ENCODE data around the gene TERT. TPM values are rescaled to one million over a fixed set of nuclear protein-coding genes. Genes with fewer than 3 reads are reported as not detected.

The TERT gene
- total and polyA plus RNA-seq, 4 donors: 0.06 to 0.50 (median 0.10) TPM; not detected in 1

DNA sequence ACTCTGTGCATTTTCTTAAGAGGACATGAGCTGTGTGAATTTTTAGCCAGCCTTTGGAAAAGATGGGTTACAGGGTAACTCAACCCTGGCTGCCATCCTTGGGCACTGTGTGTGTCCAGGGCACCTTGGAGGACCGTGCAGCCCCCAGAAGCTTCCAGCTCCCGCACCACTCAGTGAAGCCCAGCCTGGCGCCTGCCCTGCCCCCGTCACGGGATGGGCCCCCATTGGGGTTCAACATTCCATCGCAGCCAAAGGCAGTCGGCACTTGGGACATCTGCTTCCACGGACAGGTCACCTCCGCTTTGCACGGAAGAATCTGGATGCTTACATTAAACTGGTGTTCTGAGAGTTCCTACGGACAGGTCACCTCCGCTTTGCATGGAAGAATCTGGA lies 71.6 kb downstream of the TERT start:
- Histone ChIP-seq H3K4me1 (ENCODE audit: control insufficient read depth, insufficient read depth, low read length) (no peaks in the 10 kb centered on the region), H3K9me3 (ENCODE audit: control insufficient read depth, insufficient read depth, low read length) (no peaks in the 10 kb centered on the region), H3K36me3 (ENCODE audit: control insufficient read depth, insufficient read depth, low read length) (no peaks in the 10 kb centered on the region), H3K4me3 (ENCODE audit: low read depth, low read length) (no peak overlapping the region), H3K27me3 (ENCODE audit: control insufficient read depth, insufficient read depth, low read length) (no peaks in the 10 kb centered on the region), H3K27ac (ENCODE audit: low read depth, low read length) (no peak overlapping the region)
- no peak for DNase-seq (ENCODE audit: low read depth in 4 of 6, low spot score in 6 of 6)
- 88% methylated on average over 12 of the region's 12 CpGs for WGBS (ENCODE audit: insufficient coverage)

DNA sequence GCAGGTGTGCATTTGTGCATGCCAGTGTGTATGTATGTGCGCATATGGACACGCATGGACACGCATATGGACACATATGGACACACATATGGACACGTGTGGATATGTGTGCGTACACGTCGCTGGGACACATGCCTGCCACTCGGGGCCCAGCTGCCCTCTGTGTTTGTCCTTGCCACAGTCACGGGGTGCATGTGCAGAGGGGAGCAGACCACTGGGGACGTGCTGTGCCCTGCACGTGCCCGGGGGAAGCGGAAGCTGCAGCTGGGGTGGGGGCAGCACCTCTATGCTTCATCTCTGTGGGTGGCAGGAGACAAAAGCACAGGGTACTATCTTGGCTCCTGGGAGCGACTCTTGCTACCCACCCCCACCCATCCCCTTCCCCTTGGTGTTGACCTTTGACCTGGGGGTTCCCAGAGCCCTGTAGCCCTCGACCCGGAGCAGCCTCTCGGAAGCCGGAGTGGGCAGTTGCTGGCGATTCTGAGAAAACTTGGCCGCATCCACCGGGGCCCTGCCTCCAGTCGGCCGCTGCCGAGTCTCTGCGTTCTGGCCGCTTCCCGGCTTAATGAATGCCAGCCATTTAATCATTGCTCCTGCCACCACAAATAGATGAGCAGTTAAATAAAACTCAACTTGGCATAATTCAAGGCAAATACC lies 72.1 kb downstream of the TERT start:
- Histone ChIP-seq H3K27me3 (ENCODE audit: control insufficient read depth, insufficient read depth, low read length) (no peaks in the 10 kb centered on the region), H3K4me1 (ENCODE audit: control insufficient read depth, insufficient read depth, low read length) (no peaks in the 10 kb centered on the region), H3K4me3 (ENCODE audit: low read depth, low read length) (no peak overlapping the region), H3K36me3 (ENCODE audit: control insufficient read depth, insufficient read depth, low read length) (no peaks in the 10 kb centered on the region), H3K9me3 (ENCODE audit: control insufficient read depth, insufficient read depth, low read length) (no peaks in the 10 kb centered on the region), H3K27ac (ENCODE audit: low read depth, low read length) (no peak overlapping the region)
- WGBS (ENCODE audit: insufficient coverage): 85% methylated on average over 24 of the region's 27 CpGs
- peak in 1 of 6 donors; percentile 9 for DNase-seq (ENCODE audit: low read depth in 4 of 6, low spot score in 6 of 6)

DNA sequence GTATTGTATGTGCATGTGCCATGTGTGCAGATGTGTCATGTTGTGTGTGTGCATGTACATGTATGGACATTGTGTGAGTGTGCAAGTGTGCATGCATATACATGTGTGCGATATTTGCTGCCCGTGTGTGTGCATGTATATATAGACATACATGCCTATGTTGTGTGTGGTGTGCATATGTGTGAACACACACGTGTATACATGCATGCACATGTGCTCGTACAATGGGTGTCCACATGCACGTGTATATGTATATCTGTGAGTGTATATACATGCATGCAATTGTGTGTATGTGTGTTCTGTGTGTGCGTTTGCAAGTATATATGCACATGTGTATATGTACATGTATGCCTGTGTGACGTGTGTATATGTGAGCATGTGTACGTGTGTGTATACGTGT lies 72.7 kb downstream of the TERT start:
- Histone ChIP-seq H3K9me3 (ENCODE audit: control insufficient read depth, insufficient read depth, low read length) (no peaks in the 10 kb centered on the region), H3K4me3 (ENCODE audit: low read depth, low read length) (no peak overlapping the region), H3K27ac (ENCODE audit: low read depth, low read length) (no peak overlapping the region), H3K4me1 (ENCODE audit: control insufficient read depth, insufficient read depth, low read length) (no peaks in the 10 kb centered on the region), H3K36me3 (ENCODE audit: control insufficient read depth, insufficient read depth, low read length) (no peaks in the 10 kb centered on the region), H3K27me3 (ENCODE audit: control insufficient read depth, insufficient read depth, low read length) (no peaks in the 10 kb centered on the region)
- 97% methylated on average over 9 of the region's 9 CpGs for WGBS (ENCODE audit: insufficient coverage)
- no peak for DNase-seq (ENCODE audit: low read depth in 4 of 6, low spot score in 6 of 6)

DNA sequence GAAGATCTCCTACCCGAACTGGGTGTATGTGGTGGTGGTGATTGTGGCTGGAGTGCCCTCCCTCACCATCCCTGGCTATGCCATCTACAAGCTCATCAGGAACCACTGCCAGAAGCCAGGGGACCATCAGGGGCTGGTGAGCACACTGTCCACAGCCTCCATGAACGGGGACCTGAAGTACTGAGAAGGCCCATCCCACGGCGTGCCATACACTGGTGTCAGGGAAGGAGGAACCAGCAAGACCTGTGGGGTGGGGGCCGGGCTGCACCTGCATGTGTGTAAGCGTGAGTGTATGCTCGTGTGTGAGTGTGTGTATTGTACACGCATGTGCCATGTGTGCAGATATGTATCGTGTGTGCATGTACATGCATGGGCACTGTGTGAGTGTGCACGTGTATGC lies 73.1 kb downstream of the TERT start:
- no peak overlapping the region for H3K4me3 ChIP-seq (ENCODE audit: low read depth, low read length)
- DNase-seq (ENCODE audit: low read depth in 4 of 6, low spot score in 6 of 6): no peak
- 94% methylated on average over 9 of the region's 10 CpGs for WGBS (ENCODE audit: insufficient coverage)

DNA sequence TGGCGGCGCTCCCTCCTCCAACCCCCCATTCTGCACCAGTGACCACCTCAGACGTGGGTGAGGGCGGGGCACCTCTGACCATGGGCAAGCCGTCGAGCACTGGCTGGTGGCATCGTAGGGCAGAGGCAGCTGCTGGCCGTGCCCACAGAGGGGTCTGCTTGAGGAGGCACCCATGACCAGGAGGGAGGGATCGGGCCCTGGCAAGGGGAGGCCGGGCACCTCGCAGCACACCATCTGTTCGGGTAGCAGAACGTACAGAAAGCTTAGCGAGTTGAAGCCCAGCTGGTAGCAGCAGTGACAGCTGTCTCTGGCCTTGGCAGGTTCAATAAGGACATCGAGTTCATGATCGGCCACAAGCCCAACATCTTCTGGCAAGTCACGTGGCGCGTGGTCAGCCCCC lies 74.0 kb downstream of the TERT start:
- Histone ChIP-seq H3K9me3 (ENCODE audit: control insufficient read depth, insufficient read depth, low read length) (no peaks in the 10 kb centered on the region), H3K4me3 (ENCODE audit: low read depth, low read length) (no peak overlapping the region), H3K27ac (ENCODE audit: low read depth, low read length) (no peak overlapping the region), H3K4me1 (ENCODE audit: control insufficient read depth, insufficient read depth, low read length) (no peaks in the 10 kb centered on the region), H3K27me3 (ENCODE audit: control insufficient read depth, insufficient read depth, low read length) (no peaks in the 10 kb centered on the region), H3K36me3 (ENCODE audit: control insufficient read depth, insufficient read depth, low read length) (no peaks in the 10 kb centered on the region)
- no peak for DNase-seq (ENCODE audit: low read depth in 4 of 6, low spot score in 6 of 6)
- WGBS (ENCODE audit: insufficient coverage): 89% methylated on average over 17 of the region's 19 CpGs

More for the DNA sequence above, 73.1 kb downstream of the TERT start:
- H3K4me1 ChIP-seq (ENCODE audit: control insufficient read depth, insufficient read depth, low read length): no peaks in the 10 kb centered on the region
- H3K36me3 ChIP-seq (ENCODE audit: control insufficient read depth, insufficient read depth, low read length): no peaks in the 10 kb centered on the region
- no peaks in the 10 kb centered on the region for H3K27me3 ChIP-seq (ENCODE audit: control insufficient read depth, insufficient read depth, low read length)
- no peak overlapping the region for H3K27ac ChIP-seq (ENCODE audit: low read depth, low read length)
- H3K9me3 ChIP-seq (ENCODE audit: control insufficient read depth, insufficient read depth, low read length): no peaks in the 10 kb centered on the region

DNA sequence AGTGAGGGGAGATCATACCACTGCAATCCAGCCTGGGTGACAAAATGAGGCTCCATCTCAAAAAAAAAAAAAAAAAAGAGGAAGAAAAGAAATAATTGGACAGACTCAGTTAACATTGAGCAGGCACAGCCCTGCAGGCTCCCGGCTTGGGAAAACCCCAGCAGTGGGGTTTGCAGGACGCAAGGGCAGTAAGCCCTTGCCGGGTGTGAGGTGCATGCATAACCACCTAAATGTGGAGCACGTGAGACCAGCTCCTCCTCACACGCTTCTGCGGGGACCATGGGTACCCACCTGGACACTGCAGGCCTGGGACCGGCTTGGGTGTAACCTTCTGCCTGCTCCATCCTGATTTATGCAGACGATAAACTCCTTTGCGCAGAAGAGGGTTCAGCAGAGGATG lies 74.5 kb downstream of the TERT start:
- Histone ChIP-seq H3K36me3 (ENCODE audit: control insufficient read depth, insufficient read depth, low read length) (no peaks in the 10 kb centered on the region), H3K4me1 (ENCODE audit: control insufficient read depth, insufficient read depth, low read length) (no peaks in the 10 kb centered on the region), H3K27ac (ENCODE audit: low read depth, low read length) (no peak overlapping the region), H3K4me3 (ENCODE audit: low read depth, low read length) (no peak overlapping the region), H3K9me3 (ENCODE audit: control insufficient read depth, insufficient read depth, low read length) (no peaks in the 10 kb centered on the region), H3K27me3 (ENCODE audit: control insufficient read depth, insufficient read depth, low read length) (no peaks in the 10 kb centered on the region)
- no peak for DNase-seq (ENCODE audit: low read depth in 4 of 6, low spot score in 6 of 6)
- WGBS (ENCODE audit: insufficient coverage): 87% methylated on average over 8 of the region's 9 CpGs

DNA sequence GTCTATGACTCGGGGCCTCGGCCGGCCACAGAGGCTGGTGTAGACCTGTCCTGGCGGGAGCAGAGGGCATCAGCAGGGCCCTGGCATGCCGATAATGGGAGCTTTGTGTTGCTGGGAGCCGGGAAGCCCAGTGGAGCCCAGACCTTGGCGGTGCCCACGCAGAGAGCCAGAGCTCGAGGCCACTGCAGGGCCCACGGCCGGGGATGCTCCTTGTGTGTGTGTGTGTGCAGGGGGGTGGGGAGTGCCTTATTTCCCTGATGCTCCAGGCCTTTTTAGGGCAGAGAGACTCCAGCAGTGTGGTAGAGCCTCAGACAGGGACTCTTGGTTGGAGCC lies 75.1 kb downstream of the TERT start:
- H3K27ac ChIP-seq (ENCODE audit: low read depth, low read length): no peak overlapping the region
- no peak for DNase-seq (ENCODE audit: low read depth in 4 of 6, low spot score in 6 of 6)
- no peaks in the 10 kb centered on the region for H3K9me3 ChIP-seq (ENCODE audit: control insufficient read depth, insufficient read depth, low read length)
- no peaks in the 10 kb centered on the region for H3K36me3 ChIP-seq (ENCODE audit: control insufficient read depth, insufficient read depth, low read length)
- H3K4me1 ChIP-seq (ENCODE audit: control insufficient read depth, insufficient read depth, low read length): no peaks in the 10 kb centered on the region
- no peak overlapping the region for H3K4me3 ChIP-seq (ENCODE audit: low read depth, low read length)
- H3K27me3 ChIP-seq (ENCODE audit: control insufficient read depth, insufficient read depth, low read length): no peaks in the 10 kb centered on the region
- WGBS (ENCODE audit: insufficient coverage): 85% methylated on average over 11 of the region's 11 CpGs

DNA sequence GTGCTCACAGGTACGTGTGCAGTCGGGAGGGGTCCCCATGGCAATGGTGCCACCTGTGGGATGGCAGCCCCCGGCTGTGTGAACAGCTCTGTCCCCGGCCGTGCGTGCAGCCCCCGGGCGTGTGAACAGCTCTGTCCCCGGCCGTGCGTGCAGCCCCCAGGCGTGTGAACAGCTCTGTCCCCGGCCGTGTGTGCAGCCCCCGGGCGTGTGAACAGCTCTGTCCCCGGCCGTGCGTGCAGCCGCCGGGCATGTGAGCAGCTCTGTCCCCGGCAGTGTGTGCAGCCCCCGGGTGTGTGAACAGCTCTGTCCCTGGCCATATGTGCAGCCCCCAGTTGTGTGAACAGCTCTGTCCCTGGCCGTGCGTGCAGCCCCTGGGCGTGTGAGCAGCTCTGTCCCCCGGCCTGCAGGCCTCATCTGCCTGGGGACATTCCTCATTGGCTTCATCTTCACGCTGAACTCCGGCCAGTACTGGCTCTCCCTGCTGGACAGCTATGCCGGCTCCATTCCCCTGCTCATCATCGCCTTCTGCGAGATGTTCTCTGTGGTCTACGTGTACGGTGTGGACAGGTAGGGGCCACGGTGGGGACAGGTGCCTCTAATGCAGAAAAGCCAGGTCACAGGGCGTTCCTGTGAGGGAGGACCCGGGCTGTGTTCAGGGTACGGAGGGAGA lies 75.6 kb downstream of the TERT start:
- no peak for DNase-seq (ENCODE audit: low read depth in 4 of 6, low spot score in 6 of 6)
- Histone ChIP-seq H3K9me3 (ENCODE audit: control insufficient read depth, insufficient read depth, low read length) (no peaks in the 10 kb centered on the region), H3K4me1 (ENCODE audit: control insufficient read depth, insufficient read depth, low read length) (no peaks in the 10 kb centered on the region), H3K36me3 (ENCODE audit: control insufficient read depth, insufficient read depth, low read length) (no peaks in the 10 kb centered on the region), H3K27ac (ENCODE audit: low read depth, low read length) (no peak overlapping the region), H3K27me3 (ENCODE audit: control insufficient read depth, insufficient read depth, low read length) (no peaks in the 10 kb centered on the region), H3K4me3 (ENCODE audit: low read depth, low read length) (no peak overlapping the region)
- WGBS (ENCODE audit: insufficient coverage): 85% methylated on average over 38 of the region's 38 CpGs

DNA sequence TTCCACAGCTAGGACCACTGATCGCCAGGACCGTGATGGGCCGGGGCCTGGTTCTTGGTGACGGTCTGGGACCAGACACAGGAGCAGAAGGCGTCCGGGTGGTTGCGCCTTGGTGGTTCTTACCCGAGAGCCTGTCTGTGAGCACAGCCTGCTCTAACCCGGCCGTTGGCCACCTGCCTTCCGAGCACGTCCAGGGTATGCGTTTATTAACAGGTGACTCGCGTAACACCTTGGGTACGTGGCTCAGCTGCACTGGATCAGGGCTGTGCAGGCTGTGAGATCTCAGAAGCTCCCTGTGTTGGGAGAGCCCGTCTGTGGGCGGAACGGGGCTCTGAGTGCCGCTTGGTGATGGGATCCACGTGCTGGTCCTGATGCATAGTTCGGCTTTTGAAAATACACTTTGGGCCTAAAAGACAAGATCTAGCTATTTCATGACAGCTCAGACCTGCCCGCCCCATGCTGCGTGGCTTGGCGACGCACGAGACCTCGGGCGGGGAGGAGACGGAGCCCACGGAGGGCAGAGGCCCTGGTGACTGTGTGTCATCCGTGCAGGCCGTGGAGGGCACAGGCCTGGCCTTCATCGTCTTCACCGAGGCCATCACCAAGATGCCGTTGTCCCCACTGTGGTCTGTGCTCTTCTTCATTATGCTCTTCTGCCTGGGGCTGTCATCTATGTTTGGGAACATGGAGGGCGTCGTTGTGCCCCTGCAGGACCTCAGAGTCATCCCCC lies 76.4 kb downstream of the TERT start:
- Histone ChIP-seq H3K4me3 (ENCODE audit: low read depth, low read length) (no peak overlapping the region), H3K27me3 (ENCODE audit: control insufficient read depth, insufficient read depth, low read length) (no peaks in the 10 kb centered on the region), H3K36me3 (ENCODE audit: control insufficient read depth, insufficient read depth, low read length) (no peaks in the 10 kb centered on the region), H3K4me1 (ENCODE audit: control insufficient read depth, insufficient read depth, low read length) (no peaks in the 10 kb centered on the region), H3K27ac (ENCODE audit: low read depth, low read length) (no peak overlapping the region), H3K9me3 (ENCODE audit: control insufficient read depth, insufficient read depth, low read length) (no peaks in the 10 kb centered on the region)
- WGBS (ENCODE audit: insufficient coverage): 93% methylated on average over 38 of the region's 38 CpGs
- DNase-seq (ENCODE audit: low read depth in 4 of 6, low spot score in 6 of 6): no peak
